B cell (primary cell): ENCODE measurements around the gene CELA3A. TPM values are rescaled to one million over a fixed set of nuclear protein-coding genes. Genes with fewer than 3 reads are reported as not detected.

ENCODE experiments used
- ATAC-seq: fragments of 200-7000 bp; cut with Tn5 transposase; one replicate; pipeline ENCODE4 v1.10.0; 2021; ENCODE audit warnings: low read depth, mild to moderate bottlenecking, moderate number of reproducible peaks, moderate library complexity
- CTCF ChIA-PET: fragments of 350-600 bp; sonication (Branson Sonifier 250); formaldehyde crosslinking; loops from one replicate; lab custom pipeline; 2021; ENCODE audit warnings: antibody characterized with exemption, inconsistent platforms; lab: Charles Lee
- POLR2A ChIA-PET: fragments of 350-600 bp; sonication (Branson Sonifier 250); formaldehyde crosslinking; loops from one replicate; lab custom pipeline; 2021; ENCODE audit warnings: antibody characterized with exemption; lab: Charles Lee
- DNase-seq: peaks from one replicate; pipeline ENCODE4 v3.0.0; 2013
- H2AFZ ChIP-seq: 2 replicates; pipeline ENCODE4 v1.6.1; 2012; ENCODE audit warnings: mild to moderate bottlenecking, low read depth, low read length; ENCODE audit not compliant: insufficient read depth, poor library complexity, severe bottlenecking
- H3K27ac ChIP-seq, 2 donors: 1 replicate in 1 of 2; 2 replicates in 1 of 2; pipeline ENCODE4 v1.5.1; 2012 to 2013; ENCODE audit warnings: low read length in 2 of 2, mild to moderate bottlenecking in 2 of 2, moderate library complexity in 1 of 2
- H3K27me3 ChIP-seq, 4 experiments: fragments of 200-600 bp in 1 of 4; sonication (generic) in 1 of 4; replicated peaks in 1 of 4; 1 replicate in 2 of 4; 2 replicates in 2 of 4; pipeline versions ENCODE4 v1.6.1 to v1.7.0; 2013 to 2016; ENCODE audit warnings: low read length in 3 of 4, mild to moderate bottlenecking in 2 of 4, mixed read lengths in 1 of 4, moderate library complexity in 1 of 4; ENCODE audit not compliant: insufficient read depth in 4 of 4, control insufficient read depth in 3 of 4; ENCODE audit errors: control extremely low read depth in 1 of 4
- H3K36me3 ChIP-seq, 2 experiments: replicated peaks in 1 of 2; 1 replicate in 1 of 2; 2 replicates in 1 of 2; pipeline versions ENCODE4 v1.6.1 to v1.7.1; 2013; ENCODE audit warnings: low read length in 1 of 2; ENCODE audit not compliant: insufficient read depth in 2 of 2, control insufficient read depth in 1 of 2; ENCODE audit errors: control extremely low read depth in 1 of 2, extremely low read depth in 1 of 2
- H3K4me1 ChIP-seq, 2 donors: fragments of 200-600 bp in 1 of 2; sonication (generic) in 1 of 2; 1 replicate in 1 of 2; 2 replicates in 1 of 2; pipeline versions ENCODE4 v1.5.1 to v1.6.1; 2013 to 2017; ENCODE audit warnings: low read length in 2 of 2; ENCODE audit not compliant: control insufficient read depth in 2 of 2, insufficient read depth in 2 of 2
- H3K4me2 ChIP-seq: replicated peaks from 2 replicates; pipeline ENCODE3; 2012; ENCODE audit warnings: mild to moderate bottlenecking, low read depth, low read length; ENCODE audit not compliant: poor library complexity, severe bottlenecking
- H3K4me3 ChIP-seq, 5 experiments: fragments of 200-600 bp in 1 of 5; sonication (generic) in 1 of 5; 1 replicate in 3 of 5; 2 replicates in 2 of 5; pipeline versions ENCODE4 v1.5.1 to v1.7.0; 2011 to 2016; ENCODE audit warnings: low read length in 4 of 5, mild to moderate bottlenecking in 4 of 5, low read depth in 2 of 5, control low read depth in 1 of 5, moderate library complexity in 1 of 5; ENCODE audit not compliant: insufficient read depth in 1 of 5; ENCODE audit errors: control extremely low read depth in 1 of 5, extremely low read depth in 1 of 5
- H3K79me2 ChIP-seq: fragments of 200-600 bp; sonication (generic); one replicate; pipeline ENCODE4 v1.6.0; 2016; ENCODE audit warnings: low read length; ENCODE audit not compliant: control insufficient read depth, insufficient read depth
- H3K9ac ChIP-seq: fragments of 200-600 bp; sonication (generic); 2 replicates; pipeline ENCODE4 v1.6.1; 2017; ENCODE audit warnings: mild to moderate bottlenecking, low read length, moderate library complexity
- H3K9me3 ChIP-seq, 3 donors: one replicate each; pipeline versions ENCODE4 v1.6.1 to v1.7.1; 2013; ENCODE audit warnings: low read length in 2 of 3; ENCODE audit not compliant: control insufficient read depth in 2 of 3, insufficient read depth in 1 of 3; ENCODE audit errors: control extremely low read depth in 1 of 3
- H4K20me1 ChIP-seq: 2 replicates; pipeline ENCODE4 v1.6.0; 2012; ENCODE audit warnings: mild to moderate bottlenecking, low read length; ENCODE audit not compliant: insufficient read depth, control insufficient read depth, poor library complexity, severe bottlenecking
- H3K27ac Mint-ChIP-seq: one replicate; pipeline ENCODE4 v1.8.0; 2021; ENCODE audit warnings: mixed read lengths
- H3K27me3 Mint-ChIP-seq: one replicate; pipeline ENCODE4 v1.8.0; 2021; ENCODE audit warnings: mixed read lengths
- H3K4me1 Mint-ChIP-seq: one replicate; pipeline ENCODE4 v1.8.0; 2021; ENCODE audit warnings: mixed read lengths
- H3K4me3 Mint-ChIP-seq: one replicate; pipeline ENCODE4 v1.8.0; 2021; ENCODE audit warnings: mixed read lengths
- H3K9me3 Mint-ChIP-seq: one replicate; pipeline ENCODE4 v1.8.0; 2022; ENCODE audit warnings: mixed read lengths; ENCODE audit not compliant: insufficient read depth
- CTCF ChIP-seq: fragments of 200-600 bp; IDR thresholded peaks from one replicate; pipeline ENCODE4 v1.8.0; 2022; ENCODE audit warnings: antibody characterized with exemption, mild to moderate bottlenecking
- EZH2 ChIP-seq: IDR thresholded peaks from 2 replicates; pipeline ENCODE4 v1.6.1; 2012; ENCODE audit warnings: borderline replicate concordance, low read depth, mild to moderate bottlenecking, moderate library complexity, low read length; ENCODE audit not compliant: insufficient read depth, poor library complexity, severe bottlenecking
- WGBS: methylation state at CpG from one replicate; pipeline ENCODE4 v1.1.5; 2013; ENCODE audit warnings: missing lambda C conversion rate; ENCODE audit not compliant: insufficient coverage; 5-methylcytosine and 5-hydroxymethylcytosine counted together
- intact Hi-C: fragments of 100-400 bp; cut with micrococcal nuclease; formaldehyde crosslinking; loops from one replicate; pipeline ENCODE4 v1.10.0; 2022
- polyA plus RNA-seq: library from polyadenylated mRNA; depleted of rRNA; stranded (reverse); fragments of >200 nt; gene quantifications from 2 replicates; pipeline ENCODE4 v1.2.3, GENCODE V29; 2012
- total RNA-seq, 2 donors: library from RNA; stranded (reverse); fragments of 120-200 nt in 1 of 2; gene quantifications; 1 replicate in 1 of 2; 2 replicates in 1 of 2; pipeline versions ENCODE4 v1.2.3 to v1.2.4, GENCODE V29; 2013 to 2022

The CELA3A gene
- total and polyA plus RNA-seq, 2 donors (not counting 1 experiment from before 2014, with no cell fraction given) = not detected

DNA sequence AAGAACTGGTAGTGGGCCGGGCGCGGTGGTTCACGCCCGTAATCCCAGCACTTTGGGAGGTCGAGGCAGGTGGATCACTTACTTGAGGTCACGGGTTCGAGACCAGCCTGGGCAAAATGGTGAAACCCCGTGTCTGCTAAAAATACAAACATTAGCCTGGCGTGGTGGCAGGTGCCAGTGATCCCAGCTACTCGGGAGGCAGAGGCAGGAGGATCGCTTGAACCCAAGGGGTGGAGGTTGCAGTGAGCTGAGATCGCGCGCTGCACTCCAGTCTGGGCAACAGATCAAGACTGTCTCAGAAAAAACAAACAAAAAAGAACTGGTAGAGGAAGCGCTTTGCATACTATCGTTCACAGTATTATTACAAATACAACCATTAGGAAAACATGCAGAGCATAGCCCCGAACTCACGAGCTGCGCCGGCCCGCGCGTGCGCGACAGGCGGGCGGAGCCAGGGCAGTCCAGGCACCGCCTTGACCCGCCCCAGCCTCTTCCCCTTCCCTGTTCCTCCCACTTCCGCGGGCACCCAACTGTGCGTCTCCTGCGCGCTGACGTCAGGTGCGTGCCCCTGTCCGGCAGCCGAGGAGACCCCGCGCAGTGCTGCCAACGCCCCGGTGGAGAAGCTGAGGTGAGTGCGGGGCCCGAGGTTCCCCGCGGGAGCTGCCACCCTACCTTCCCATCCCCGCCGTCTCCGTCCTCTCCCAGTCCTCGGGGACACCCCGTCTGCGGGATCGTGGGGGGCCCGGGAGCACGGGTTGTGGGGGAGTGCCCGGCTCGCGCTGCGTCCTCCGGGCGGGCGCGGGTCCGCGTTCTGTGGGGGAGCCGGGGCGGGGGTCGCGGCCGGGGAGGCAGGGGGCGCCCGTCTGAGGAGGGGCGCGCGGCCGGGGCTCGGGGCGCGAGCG is 50.9 kb downstream of the CELA3A start, which contains the start of gene CDC42:
Gene CDC42, plus strand, starts transcription at position 595 of the 902 bp plus-strand sequence. CDS start 25,770 bp downstream, outside the sequence.
- Histone ChIP-seq H3K27ac (peak within 1 kb of the TSS; percentile 96 to 98), H3K9ac (peak within 1 kb of the TSS; percentile 99), H3K4me2 (peak within 1 kb of the TSS; percentile 90), H3K36me3 (peaks cover 0 to 18% of the 10 kb centered on the region in 2 experiments), H2AFZ (peak within 1 kb of the TSS; percentile 48), H3K4me3 (peak within 1 kb of the TSS; percentile 66 to 89 (median 79)), H3K27me3 (no peaks in the 10 kb centered on the region), H4K20me1 (peaks cover 36% of the 10 kb centered on the region), H3K79me2 (peaks cover 49% of the 10 kb centered on the region), H3K9me3 (no peaks in the 10 kb centered on the region), H3K4me1 (peaks cover 37 to 47% of the 10 kb centered on the region in 2 donors)
- H3K4me3 Mint-ChIP-seq = peak within 1 kb of the TSS; percentile 98
- intact Hi-C loops = loop anchor here (1.0 to 5.0 kb wide), 5 partner anchors 13 to 400 kb away; partner anchors contain the start of genes USP48 and ZBTB40
- peak; percentile 90 for ATAC-seq
- ChIA-PET POLR2A (interaction anchor here (0.8 to 4.5 kb wide), 10 partner anchors 11 to 270 kb away, joined by 3 to 87 read pairs (median 8); partner anchors contain the start of gene USP48), CTCF (interaction anchor here (0.7 to 9.3 kb wide), 7 partner anchors 10 to 53 kb away, joined by 3 to 89 read pairs (median 6); no protein-coding TSS in a partner anchor)
- 12% methylated on average over 76 of the region's 81 CpGs for WGBS
- H3K9me3 Mint-ChIP-seq = no peaks in the 10 kb centered on the region
- TF ChIP-seq EZH2 = no peak
- TF ChIP-seq CTCF = no peak
- H3K4me1 Mint-ChIP-seq = peaks cover 45% of the 10 kb centered on the region
- peak within 1 kb of the TSS; percentile 98 for H3K27ac Mint-ChIP-seq
- DNase-seq = peak; percentile 97
- no peaks in the 10 kb centered on the region for H3K27me3 Mint-ChIP-seq
